ENCODE results near the gene POU2AF1.

The POU2AF1 gene

DNA sequence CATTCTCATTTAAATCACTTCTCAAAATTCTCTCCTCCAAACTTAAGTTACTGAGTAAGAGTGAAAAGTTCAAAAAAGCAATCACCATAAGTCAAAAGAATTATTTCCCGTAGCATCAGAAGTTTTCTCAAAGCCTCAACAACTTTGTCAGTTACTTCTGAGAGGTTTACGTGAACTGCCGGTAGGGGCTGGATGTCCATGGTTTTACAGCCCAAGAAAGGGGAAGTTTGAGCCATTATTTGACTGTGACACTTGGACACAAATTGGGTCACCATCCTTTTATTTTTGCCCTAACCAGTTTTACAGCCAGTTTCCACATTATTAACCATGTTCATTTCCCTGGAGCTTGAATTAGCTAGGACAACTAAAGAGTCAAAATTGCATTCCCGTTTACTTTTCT, 73.2 kb downstream of the POU2AF1 start:
- peaks cover 11% of the 10 kb centered on the region for H3K4me1 ChIP-seq (ENCODE audit: control insufficient read depth, insufficient read depth, low read length)

DNA sequence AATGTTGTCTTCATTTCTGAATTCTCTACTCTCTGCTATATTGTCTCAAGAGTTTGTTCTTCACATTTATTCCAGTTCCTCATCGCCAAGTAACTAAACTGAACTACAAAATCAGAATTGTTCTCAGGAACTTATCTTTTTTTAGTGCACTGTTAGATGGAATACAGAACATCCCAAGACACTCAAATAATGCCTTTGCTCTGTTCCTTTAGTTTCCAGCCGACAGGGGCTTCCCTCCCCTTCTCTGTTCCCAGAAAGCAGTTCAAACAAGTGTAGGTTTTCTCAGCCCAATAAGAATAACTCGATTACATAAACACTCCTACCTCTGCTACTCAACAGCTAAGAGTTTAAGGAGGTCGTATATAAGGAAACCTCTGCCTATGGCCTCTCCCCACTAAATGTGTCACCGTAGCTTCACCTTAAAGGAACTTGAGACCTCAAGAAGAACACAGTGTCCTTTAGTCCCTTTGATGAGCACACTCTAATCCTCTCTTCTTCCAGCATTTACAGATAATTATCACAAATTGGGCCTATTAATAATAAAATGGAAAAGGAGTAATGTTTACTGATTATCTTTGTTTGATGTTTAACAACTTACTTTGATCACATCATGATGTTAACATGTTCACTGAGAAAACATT, 73.8 kb downstream of the POU2AF1 start:
- peaks cover 12% of the 10 kb centered on the region for H3K4me1 ChIP-seq (ENCODE audit: control insufficient read depth, insufficient read depth, low read length)
- no peak overlapping the region for H3K4me3 ChIP-seq (ENCODE audit: low read length)
- H3K36me3 ChIP-seq (ENCODE audit: control insufficient read depth, insufficient read depth, low read length) = no peaks in the 10 kb centered on the region
- H3K9ac ChIP-seq (ENCODE audit: low read length) = no peak overlapping the region
- H3K27ac ChIP-seq (ENCODE audit: low read depth, low read length) = no peak overlapping the region
- H3K27me3 ChIP-seq (ENCODE audit: control insufficient read depth, insufficient read depth, low read length) = no peaks in the 10 kb centered on the region

More for the DNA sequence above, 73.2 kb downstream of the POU2AF1 start:
- Histone ChIP-seq H3K9ac (ENCODE audit: low read length) (no peak overlapping the region), H3K27ac (ENCODE audit: low read depth, low read length) (no peak overlapping the region), H3K27me3 (ENCODE audit: control insufficient read depth, insufficient read depth, low read length) (no peaks in the 10 kb centered on the region), H3K36me3 (ENCODE audit: control insufficient read depth, insufficient read depth, low read length) (no peaks in the 10 kb centered on the region), H3K4me3 (ENCODE audit: low read length) (no peak overlapping the region)

GRCh38 chr11:111303461-111303860, 75.6 kb downstream of the POU2AF1 start:
- Histone ChIP-seq H3K9ac (ENCODE audit: low read length) (peak overlapping the region; percentile 43), H3K4me1 (ENCODE audit: control insufficient read depth, insufficient read depth, low read length) (peaks cover 18% of the 10 kb centered on the region), H3K27ac (ENCODE audit: low read depth, low read length) (peak overlapping the region; percentile 26), H3K4me3 (ENCODE audit: low read length) (no peak overlapping the region), H3K36me3 (ENCODE audit: control insufficient read depth, insufficient read depth, low read length) (no peaks in the 10 kb centered on the region), H3K27me3 (ENCODE audit: control insufficient read depth, insufficient read depth, low read length) (no peaks in the 10 kb centered on the region)

DNA sequence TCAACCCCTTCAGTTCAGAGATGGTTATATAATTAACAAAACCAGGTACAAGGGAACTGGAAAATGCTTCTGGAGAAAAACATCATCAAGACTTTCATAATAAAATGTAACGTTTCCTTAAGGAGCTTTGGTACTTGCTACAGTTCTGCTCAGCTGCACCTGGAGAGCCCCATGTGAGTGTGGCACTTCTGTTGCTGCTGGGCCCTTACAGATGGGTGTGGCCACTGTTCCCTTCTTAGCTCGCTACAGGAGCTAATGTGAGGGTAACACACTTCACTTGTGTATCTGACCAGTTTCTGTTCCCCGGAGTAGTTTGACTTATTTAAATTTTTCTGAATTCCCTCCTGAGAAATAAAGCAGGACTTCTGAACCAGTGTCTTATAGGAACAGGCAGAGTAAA, 76.8 kb downstream of the POU2AF1 start:
- no peaks in the 10 kb centered on the region for H3K27me3 ChIP-seq (ENCODE audit: control insufficient read depth, insufficient read depth, low read length)
- no peak overlapping the region for H3K9ac ChIP-seq (ENCODE audit: low read length)
- peak overlapping the region; percentile 22 for H3K27ac ChIP-seq (ENCODE audit: low read depth, low read length)
- H3K4me1 ChIP-seq (ENCODE audit: control insufficient read depth, insufficient read depth, low read length) = peaks cover 23% of the 10 kb centered on the region
- no peaks in the 10 kb centered on the region for H3K36me3 ChIP-seq (ENCODE audit: control insufficient read depth, insufficient read depth, low read length)
- H3K4me3 ChIP-seq (ENCODE audit: low read length) = no peak overlapping the region
